Breast epithelium (tissue), 4 donors: ENCODE measurements around the gene CADM1. TPM values are rescaled to one million over a fixed set of nuclear protein-coding genes. Genes with fewer than 3 reads are reported as not detected.

Experiments
- DNase-seq, 2 donors: peaks; one replicate each; pipeline ENCODE4 v3.0.0-alpha.2; 2019; ENCODE audit warnings: low spot score in 2 of 2
- H3K27ac ChIP-seq, 2 donors: fragments of 200-600 bp; sonication (generic) in 1 of 2; one replicate each; pipeline ENCODE4 v1.5.1; 2016 to 2019; ENCODE audit warnings: mild to moderate bottlenecking in 1 of 2
- H3K27me3 ChIP-seq, 2 donors: fragments of 200-600 bp; sonication (generic) in 1 of 2; one replicate each; pipeline versions ENCODE4 v1.5.1 to v1.6.0; 2017 to 2019; ENCODE audit warnings: control low read depth in 1 of 2, mild to moderate bottlenecking in 1 of 2
- H3K36me3 ChIP-seq: fragments of 200-600 bp; one replicate; pipeline ENCODE4 v1.5.1; 2019
- H3K4me1 ChIP-seq, 2 donors: fragments of 200-600 bp; sonication (generic); one replicate each; pipeline ENCODE4 v1.5.1; 2016 to 2019; ENCODE audit warnings: control low read depth in 1 of 2
- H3K4me3 ChIP-seq, 3 donors: fragments of 200-600 bp; sonication (generic); 1 replicate in 2 of 3; 2 replicates in 1 of 3; pipeline ENCODE4 v1.5.1; 2016 to 2019; ENCODE audit warnings: mild to moderate bottlenecking in 3 of 3, moderate library complexity in 2 of 3
- H3K9me3 ChIP-seq, 2 donors: fragments of 200-600 bp; sonication (generic) in 1 of 2; one replicate each; pipeline ENCODE4 v1.5.1; 2016 to 2019; ENCODE audit warnings: control low read depth in 1 of 2
- CTCF ChIP-seq, 3 donors: fragments of 450-650 bp; IDR thresholded peaks; one replicate each; pipeline ENCODE4 v1.5.1; 2016 to 2017; ENCODE audit warnings: antibody characterized with exemption in 3 of 3, mild to moderate bottlenecking in 3 of 3, moderate library complexity in 3 of 3
- POLR2A ChIP-seq: fragments of 450-650 bp; IDR thresholded peaks from one replicate; pipeline ENCODE4 v1.6.1; 2016; ENCODE audit warnings: antibody characterized with exemption, mild to moderate bottlenecking, moderate library complexity
- POLR2AphosphoS5 ChIP-seq, 3 donors: sonication (generic); formaldehyde crosslinking; IDR thresholded peaks; one replicate each; pipeline ENCODE4 v1.6.1; 2017; ENCODE audit warnings: antibody characterized with exemption in 3 of 3
- intact Hi-C: fragments of 100-400 bp; cut with DNase I; formaldehyde crosslinking; loops from one replicate; pipeline ENCODE4 v1.15.1; 2023; ENCODE audit warnings: low total_unique reads
- total RNA-seq, 3 donors: library from RNA; depleted of rRNA; stranded (reverse); fragments of >200 nt; gene quantifications; one replicate each; pipeline ENCODE4 v1.1.0, GENCODE V29; 2016

The CADM1 gene
- total RNA-seq, 3 donors from 2014 or later, result 5.3 to 48.4 (median 33.1) TPM

- H3K27me3 ChIP-seq, result no peaks in the 10 kb centered on the region
- DNase-seq, result no peak
These were observed 40.6 kb downstream of the CADM1 start for GRCh38 chr11:115463606-115464005.

GRCh38 chr11:115462757-115463156, 41.5 kb downstream of the CADM1 start:
- intact Hi-C loops, result no loop called here
- DNase-seq, result no peak

More at GRCh38 chr11:115463606-115464005, 40.6 kb downstream of the CADM1 start:
- no peak overlapping the region for H3K27ac ChIP-seq
- no peak overlapping the region for H3K4me3 ChIP-seq
- intact Hi-C loops, result no loop called here
- TF ChIP-seq POLR2AphosphoS5 (IDR thresholded peaks at IDR 0.05) (no peak), CTCF (IDR thresholded peaks at IDR 0.05) (no peak), POLR2A (no peak)
- no peaks in the 10 kb centered on the region for H3K36me3 ChIP-seq
- H3K9me3 ChIP-seq, result no peaks in the 10 kb centered on the region
- H3K4me1 ChIP-seq, result no peaks in the 10 kb centered on the region

GRCh38 chr11:115462004-115462541, 42.1 kb downstream of the CADM1 start:
- Histone ChIP-seq H3K4me1 (no peaks in the 10 kb centered on the region), H3K27ac (no peak overlapping the region), H3K9me3 (no peaks in the 10 kb centered on the region), H3K36me3 (no peaks in the 10 kb centered on the region), H3K27me3 (no peaks in the 10 kb centered on the region), H3K4me3 (no peak overlapping the region)
- TF ChIP-seq POLR2AphosphoS5 (IDR thresholded peaks at IDR 0.05) (no peak), POLR2A (no peak), CTCF (IDR thresholded peaks at IDR 0.05) (no peak)
- intact Hi-C loops, result no loop called here
- no peak for DNase-seq

More at GRCh38 chr11:115462757-115463156, 41.5 kb downstream of the CADM1 start:
- no peaks in the 10 kb centered on the region for H3K9me3 ChIP-seq
- TF ChIP-seq CTCF (IDR thresholded peaks at IDR 0.05) (no peak), POLR2A (no peak), POLR2AphosphoS5 (IDR thresholded peaks at IDR 0.05) (no peak)
- no peak overlapping the region for H3K4me3 ChIP-seq
- no peak overlapping the region for H3K27ac ChIP-seq
- no peaks in the 10 kb centered on the region for H3K27me3 ChIP-seq
- no peaks in the 10 kb centered on the region for H3K36me3 ChIP-seq
- no peaks in the 10 kb centered on the region for H3K4me1 ChIP-seq

- Histone ChIP-seq H3K4me3 (no peak overlapping the region), H3K27me3 (no peaks in the 10 kb centered on the region), H3K36me3 (no peaks in the 10 kb centered on the region), H3K4me1 (no peaks in the 10 kb centered on the region), H3K9me3 (no peaks in the 10 kb centered on the region), H3K27ac (no peak overlapping the region)
- TF ChIP-seq POLR2AphosphoS5 (IDR thresholded peaks at IDR 0.05) (no peak), CTCF (IDR thresholded peaks at IDR 0.05) (no peak), POLR2A (no peak)
- no peak for DNase-seq
- intact Hi-C loops, result no loop called here
These were observed 43.7 kb downstream of the CADM1 start for GRCh38 chr11:115460512-115460911.

- no peak for TF ChIP-seq POLR2A
- no peak for TF ChIP-seq CTCF (IDR thresholded peaks at IDR 0.05)
- TF ChIP-seq POLR2AphosphoS5 (IDR thresholded peaks at IDR 0.05), result no peak
- H3K9me3 ChIP-seq, result no peaks in the 10 kb centered on the region
- H3K27ac ChIP-seq, result no peak overlapping the region
- no peaks in the 10 kb centered on the region for H3K4me1 ChIP-seq
- H3K27me3 ChIP-seq, result no peaks in the 10 kb centered on the region
- intact Hi-C loops, result no loop called here
- no peak overlapping the region for H3K4me3 ChIP-seq
- no peak for DNase-seq
- H3K36me3 ChIP-seq, result no peaks in the 10 kb centered on the region
These were observed 44.7 kb downstream of the CADM1 start for GRCh38 chr11:115459563-115459962.
